ENCODE data around the gene RSPH1.

RSPH1 gene

GRCh38 chr21:42431196-42431595 is 64.8 kb downstream of the RSPH1 start:
- no peak for DNase-seq

- no peak for DNase-seq
Observed at GRCh38 chr21:42430521-42430920, 65.5 kb downstream of the RSPH1 start.

GRCh38 chr21:42429856-42430255 is 66.2 kb downstream of the RSPH1 start:
- DNase-seq: no peak

- no peak for DNase-seq
Observed at GRCh38 chr21:42429021-42429420, 67.0 kb downstream of the RSPH1 start.

- no peak for DNase-seq
Observed at GRCh38 chr21:42427809-42428419, 68.1 kb downstream of the RSPH1 start.

GRCh38 chr21:42426876-42427480 is 69.0 kb downstream of the RSPH1 start:
- DNase-seq: no peak

GRCh38 chr21:42426424-42426823 is 69.6 kb downstream of the RSPH1 start:
- no peak for DNase-seq

- DNase-seq: no peak
Observed at GRCh38 chr21:42425591-42425990, 70.4 kb downstream of the RSPH1 start.

- no peak for DNase-seq
Observed at GRCh38 chr21:42424914-42425541, 71.0 kb downstream of the RSPH1 start.

GRCh38 chr21:42423685-42424084 is 72.3 kb downstream of the RSPH1 start:
- no peak for DNase-seq

- DNase-seq: no peak
Observed at GRCh38 chr21:42423197-42423675, 72.8 kb downstream of the RSPH1 start.

Measured in nucleus accumbens (tissue), 56 donors.